ENCODE results near the gene MYO5C.

The MYO5C gene

GRCh38 chr15:52254391-52254790, 41.2 kb downstream of the MYO5C start:
- no peak for DNase-seq (ENCODE audit: low spot score)
- in situ Hi-C loops (cut with MboI; ENCODE audit: low sequenced_read_pairs, unreplicated experiment): no loop called here
- peak; percentile 24 for TF ChIP-seq CTCF (IDR thresholded peaks at IDR 0.05; ENCODE audit: borderline replicate concordance, control extremely low read depth, extremely low read depth, insufficient read depth, missing control alignments)

GRCh38 chr15:52252781-52253180, 42.8 kb downstream of the MYO5C start:
- no peak for DNase-seq (ENCODE audit: low spot score)
- in situ Hi-C loops (cut with MboI; ENCODE audit: low sequenced_read_pairs, unreplicated experiment): no loop called here
- TF ChIP-seq CTCF (IDR thresholded peaks at IDR 0.05; ENCODE audit: borderline replicate concordance, control extremely low read depth, extremely low read depth, insufficient read depth, missing control alignments): no peak

- DNase-seq (ENCODE audit: low spot score): no peak
- TF ChIP-seq CTCF (IDR thresholded peaks at IDR 0.05; ENCODE audit: borderline replicate concordance, control extremely low read depth, extremely low read depth, insufficient read depth, missing control alignments): no peak
- in situ Hi-C loops (cut with MboI; ENCODE audit: low sequenced_read_pairs, unreplicated experiment): no loop called here
Measured at GRCh38 chr15:52251144-52251860, 44.3 kb downstream of the MYO5C start.

- TF ChIP-seq CTCF (IDR thresholded peaks at IDR 0.05; ENCODE audit: borderline replicate concordance, control extremely low read depth, extremely low read depth, insufficient read depth, missing control alignments): no peak
- in situ Hi-C loops (cut with MboI; ENCODE audit: low sequenced_read_pairs, unreplicated experiment): loop anchor here (10.0 kb wide), 1 partner anchor 487 kb away; no protein-coding TSS in a partner anchor
- DNase-seq (ENCODE audit: low spot score): no peak
Measured at GRCh38 chr15:52247461-52247860, 48.1 kb downstream of the MYO5C start.

- no peak for TF ChIP-seq CTCF (IDR thresholded peaks at IDR 0.05; ENCODE audit: borderline replicate concordance, control extremely low read depth, extremely low read depth, insufficient read depth, missing control alignments)
- in situ Hi-C loops (cut with MboI; ENCODE audit: low sequenced_read_pairs, unreplicated experiment): loop anchor here (10.0 kb wide), 1 partner anchor 488 kb away; no protein-coding TSS in a partner anchor
- no peak for DNase-seq (ENCODE audit: low spot score)
Measured at GRCh38 chr15:52246686-52247431, 48.7 kb downstream of the MYO5C start.

- in situ Hi-C loops (cut with MboI; ENCODE audit: low sequenced_read_pairs, unreplicated experiment): loop anchor here (10.0 kb wide), 1 partner anchor 491 kb away; no protein-coding TSS in a partner anchor
Measured at GRCh38 chr15:52243697-52244555, 51.7 kb downstream of the MYO5C start.

More at GRCh38 chr15:52243697-52244555, 51.7 kb downstream of the MYO5C start:
- DNase-seq (ENCODE audit: low spot score): no peak
- TF ChIP-seq CTCF (IDR thresholded peaks at IDR 0.05; ENCODE audit: borderline replicate concordance, control extremely low read depth, extremely low read depth, insufficient read depth, missing control alignments): no peak

All from GM13976 (cell line).